PC-3 (cell line): ENCODE data around the gene BICRA. TPM values are rescaled to one million over a fixed set of nuclear protein-coding genes. Genes with fewer than 3 reads are reported as not detected.

ENCODE experiments used
- ATAC-seq: fragments of 200-7000 bp; cut with Tn5 transposase; 2 replicates; pipeline ENCODE4 v1.9.1; 2020; ENCODE audit warnings: mild to moderate bottlenecking, moderate library complexity
- BruUV-seq: library from RNA; stranded (reverse); fragments of 400-500 nt; replicated peaks from 2 replicates; lab custom pipeline; 2021; lab: Mats Ljungman, UMichigan
- CTCF ChIA-PET: fragments of 300-600 bp; sonication (Branson Sonifier 250); formaldehyde crosslinking; loops from one replicate; lab custom pipeline; 2022; ENCODE audit warnings: antibody characterized with exemption; lab: Charles Lee
- POLR2A ChIA-PET: fragments of 300-600 bp; sonication (Branson Sonifier 250); formaldehyde crosslinking; loops from one replicate; lab custom pipeline; 2022; ENCODE audit warnings: antibody characterized with exemption; ENCODE audit not compliant: unreplicated experiment; lab: Charles Lee
- DNase-seq: peaks from one replicate; pipeline ENCODE4 v3.0.0-alpha.2; 2015
- H2AFZ ChIP-seq: fragments of 300-600 bp; sonication (generic); 2 replicates; pipeline ENCODE4 v1.6.0; 2016; ENCODE audit warnings: antibody characterized with exemption, low read length
- H3F3A ChIP-seq: fragments of 300-600 bp; sonication (generic); one replicate; pipeline ENCODE4 v1.6.0; 2017; ENCODE audit warnings: antibody characterized with exemption, low read length, control low read depth, mild to moderate bottlenecking; ENCODE audit not compliant: unreplicated experiment
- H3K27ac ChIP-seq: fragments of 300-600 bp; sonication (generic); 2 replicates; pipeline ENCODE4 v1.5.1; 2016; ENCODE audit warnings: mild to moderate bottlenecking, low read length
- H3K27me3 ChIP-seq: fragments of 300-600 bp; sonication (generic); 2 replicates; pipeline ENCODE4 v1.6.1; 2016; ENCODE audit warnings: low read length, mixed read lengths
- H3K36me3 ChIP-seq: fragments of 300-600 bp; sonication (generic); 2 replicates; pipeline ENCODE4 v1.6.1; 2016; ENCODE audit warnings: low read depth, mixed run types, low read length, mixed read lengths
- H3K4me1 ChIP-seq: fragments of 300-600 bp; sonication (generic); 2 replicates; pipeline ENCODE4 v1.5.1; 2016; ENCODE audit warnings: low read length; ENCODE audit not compliant: insufficient read depth
- H3K4me2 ChIP-seq: fragments of 300-600 bp; sonication (generic); 2 replicates; pipeline ENCODE4 v1.6.0; 2016; ENCODE audit warnings: low read length
- H3K4me3 ChIP-seq: fragments of 300-600 bp; sonication (generic); 2 replicates; pipeline ENCODE4 v1.5.1; 2016; ENCODE audit warnings: mild to moderate bottlenecking, low read length, mixed read lengths
- H3K79me2 ChIP-seq: fragments of 300-600 bp; sonication (generic); 2 replicates; pipeline ENCODE4 v1.6.1; 2017; ENCODE audit warnings: low read length, mixed read lengths
- H3K9ac ChIP-seq: fragments of 300-600 bp; sonication (generic); 2 replicates; pipeline ENCODE4 v1.6.0; 2016; ENCODE audit warnings: mild to moderate bottlenecking, low read length
- H3K9me2 ChIP-seq: fragments of 300-600 bp; sonication (generic); replicated peaks from 2 replicates; pipeline ENCODE4 v1.6.1; 2016; ENCODE audit warnings: mixed run types, low read length, mixed read lengths
- H3K9me3 ChIP-seq: fragments of 300-600 bp; sonication (generic); 2 replicates; pipeline ENCODE4 v1.6.1; 2016; ENCODE audit warnings: low read length, mixed read lengths
- H4K20me1 ChIP-seq: fragments of 300-600 bp; sonication (generic); 2 replicates; pipeline ENCODE4 v1.6.1; 2016; ENCODE audit warnings: low read length, mixed read lengths
- CTCF ChIP-seq: fragments of 300-600 bp; sonication (generic); conservative IDR thresholded peaks from 2 replicates; pipeline ENCODE4 v1.5.1; 2017; ENCODE audit warnings: antibody characterized with exemption, low read depth, mild to moderate bottlenecking, low read length
- EZH2 ChIP-seq: fragments of 300-600 bp; sonication (generic); IDR thresholded peaks from one replicate; pipeline ENCODE4 v1.6.1; 2017; ENCODE audit warnings: antibody characterized with exemption, mild to moderate bottlenecking, low read length; ENCODE audit not compliant: unreplicated experiment
- EZH2phosphoT487 ChIP-seq: fragments of 300-600 bp; sonication (generic); IDR thresholded peaks from 2 replicates; pipeline ENCODE4 v1.6.1; 2018; ENCODE audit warnings: mild to moderate bottlenecking, antibody characterized with exemption, low read length, borderline replicate concordance
- intact Hi-C: fragments of 100-400 bp; cut with micrococcal nuclease; formaldehyde crosslinking; loops from 2 replicates; pipeline ENCODE4 v1.9.0; 2023
- total RNA-seq: library from RNA; depleted of rRNA; stranded (reverse); fragments of >200 nt; gene quantifications from 2 replicates; pipeline ENCODE4 v1.2.3, GENCODE V29; 2014

BICRA gene
- total RNA-seq, 1 experiment from 2014 or later, result 1.2 TPM

DNA sequence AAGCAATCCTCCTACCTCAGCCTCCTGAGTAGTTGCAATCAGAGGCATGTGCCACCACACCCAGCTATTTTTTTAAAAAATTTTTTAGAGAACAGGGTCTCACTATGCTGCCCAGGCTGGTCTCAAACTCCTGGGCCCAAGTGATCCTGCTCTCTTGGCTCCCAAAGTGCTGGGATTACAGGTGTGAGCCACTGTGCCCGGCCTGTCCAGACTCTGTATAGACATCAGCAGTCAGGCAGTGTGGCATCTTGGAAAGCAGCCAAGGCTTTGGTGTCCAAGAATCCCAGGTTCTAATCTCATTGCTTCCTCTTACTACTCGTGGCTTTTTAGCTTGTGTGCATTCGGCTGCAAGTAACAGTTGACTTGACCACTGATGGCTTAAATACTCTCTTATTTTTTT is 43.4 kb downstream of the BICRA start:
- Histone ChIP-seq H3K9me3 (no peaks in the 10 kb centered on the region), H2AFZ (no peak overlapping the region), H3K4me1 (peaks cover 17% of the 10 kb centered on the region), H3K27me3 (no peaks in the 10 kb centered on the region), H4K20me1 (no peaks in the 10 kb centered on the region), H3K27ac (no peak overlapping the region), H3K79me2 (peaks cover 58% of the 10 kb centered on the region), H3F3A (no peaks in the 10 kb centered on the region), H3K9ac (no peak overlapping the region), H3K36me3 (no peaks in the 10 kb centered on the region), H3K4me3 (no peak overlapping the region), H3K9me2 (no peaks in the 10 kb centered on the region), H3K4me2 (no peak overlapping the region)
- intact Hi-C loops, result no loop called here
- CTCF ChIA-PET, result no interaction called here
- DNase-seq (no peak), ATAC-seq (no peak)
- POLR2A ChIA-PET, result no interaction called here
- no TSS peak for BruUV-seq
- TF ChIP-seq EZH2, result no peak
- no peak for TF ChIP-seq CTCF
- TF ChIP-seq EZH2phosphoT487, result no peak

GRCh38 chr19:47653856-47654255 is 44.9 kb downstream of the BICRA start:
- no TSS peak for BruUV-seq
- Histone ChIP-seq H2AFZ (no peak overlapping the region), H3K9me3 (no peaks in the 10 kb centered on the region), H3K27me3 (no peaks in the 10 kb centered on the region), H3K36me3 (0 out of 2 replicates have a peak, but pooled peaks cover 2% of the 10 kb centered on the region), H3F3A (no peaks in the 10 kb centered on the region), H3K79me2 (peaks cover 64% of the 10 kb centered on the region), H3K9me2 (no peaks in the 10 kb centered on the region), H3K9ac (no peak overlapping the region), H3K27ac (no peak overlapping the region), H3K4me3 (no peak overlapping the region), H3K4me1 (peaks cover 7% of the 10 kb centered on the region), H4K20me1 (no peaks in the 10 kb centered on the region), H3K4me2 (no peak overlapping the region)
- TF ChIP-seq EZH2phosphoT487 (no peak), EZH2 (no peak), CTCF (no peak)
- ATAC-seq, result no peak
- DNase-seq, result no peak
- intact Hi-C loops, result no loop called here
- ChIA-PET POLR2A (no interaction called here), CTCF (no interaction called here)

- Histone ChIP-seq H3K27me3 (no peaks in the 10 kb centered on the region), H4K20me1 (no peaks in the 10 kb centered on the region), H3K9me3 (no peaks in the 10 kb centered on the region), H3K4me3 (no peak overlapping the region), H2AFZ (no peak overlapping the region), H3K9ac (no peak overlapping the region), H3K36me3 (0 out of 2 replicates have a peak, but pooled peaks cover 2% of the 10 kb centered on the region), H3F3A (no peaks in the 10 kb centered on the region), H3K4me1 (peaks cover 27% of the 10 kb centered on the region), H3K4me2 (no peak overlapping the region), H3K9me2 (no peaks in the 10 kb centered on the region), H3K79me2 (peaks cover 59% of the 10 kb centered on the region), H3K27ac (no peak overlapping the region)
- ChIA-PET POLR2A (no interaction called here), CTCF (no interaction called here)
- intact Hi-C loops, result no loop called here
- no peak for TF ChIP-seq EZH2
- no peak for DNase-seq
- BruUV-seq, result no TSS peak
- ATAC-seq, result no peak
Observed at GRCh38 chr19:47657719-47658118, 48.8 kb downstream of the BICRA start.
